Measurements from ENCODE around the gene DTNBP1. TPM values are rescaled to one million over a fixed set of nuclear protein-coding genes. Genes with fewer than 3 reads are reported as not detected.

Gene DTNBP1
- total RNA-seq, 6 donors from 2014 or later = 16.2 to 33.5 (median 21.3) TPM

GRCh38 chr6:15481390-15482291 lies 181.2 kb downstream of the DTNBP1 start:
- no peaks in the 10 kb centered on the region for H3K27me3 ChIP-seq
- H3K4me1 ChIP-seq = peaks cover 14 to 29% (median 19%) of the 10 kb centered on the region in 4 donors
- no peak overlapping the region for H3K4me3 ChIP-seq
- no peaks in the 10 kb centered on the region for H3K9me3 ChIP-seq
- no peak for TF ChIP-seq POLR2AphosphoS5 (IDR thresholded peaks at IDR 0.05)
- TF ChIP-seq EP300 (IDR thresholded peaks at IDR 0.05) = no peak
- no peak overlapping the region for H3K27ac ChIP-seq
- H3K36me3 ChIP-seq = no peaks in the 10 kb centered on the region
- 62 to 67% methylated on average over 10 of the region's 10 CpGs for WGBS, 2 donors
- no peak for ATAC-seq (ENCODE audit: low FRiP score in 2 of 2)
- no peak for DNase-seq

DNA sequence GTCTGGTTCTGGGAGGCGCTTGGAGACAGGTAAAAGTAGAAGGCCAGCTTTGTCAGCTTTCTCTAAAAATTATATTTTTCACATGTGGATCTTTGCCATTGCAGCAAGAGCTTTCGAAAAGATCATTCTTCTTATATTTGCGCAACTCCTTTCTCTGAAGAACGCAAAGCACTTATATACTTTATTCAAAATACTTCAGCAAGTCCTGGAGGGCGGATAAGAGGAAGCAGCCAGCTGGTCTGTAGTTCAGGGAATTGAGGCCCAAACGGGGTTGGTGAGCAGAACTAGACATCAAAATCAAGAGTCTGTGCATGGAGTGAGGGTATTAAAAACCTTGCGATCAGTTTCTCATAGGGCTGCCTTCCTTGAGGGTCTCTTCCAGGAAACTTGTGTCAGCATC lies 182.3 kb downstream of the DTNBP1 start:
- Histone ChIP-seq H3K9me3 (no peaks in the 10 kb centered on the region), H3K4me1 (peaks cover 22 to 36% (median 25%) of the 10 kb centered on the region in 4 donors), H3K36me3 (no peaks in the 10 kb centered on the region), H3K27ac (no peak overlapping the region), H3K4me3 (no peak overlapping the region), H3K27me3 (no peaks in the 10 kb centered on the region)
- 51 to 69% methylated on average over 7 of the region's 7 CpGs for WGBS, 2 donors
- no peak for ATAC-seq (ENCODE audit: low FRiP score in 2 of 2)
- TF ChIP-seq POLR2AphosphoS5 (IDR thresholded peaks at IDR 0.05) (no peak), EP300 (IDR thresholded peaks at IDR 0.05) (no peak), POLR2A (IDR thresholded peaks at IDR 0.05) (no peak), CTCF (IDR thresholded peaks at IDR 0.05) (no peak)
- no peak for DNase-seq

GRCh38 chr6:15479761-15480160 lies 183.1 kb downstream of the DTNBP1 start:
- Histone ChIP-seq H3K4me3 (no peak overlapping the region), H3K27ac (no peak overlapping the region), H3K9me3 (no peaks in the 10 kb centered on the region), H3K4me1 (peaks cover 22 to 36% (median 27%) of the 10 kb centered on the region in 4 donors), H3K36me3 (peaks cover 0 to 3% (median 0%) of the 10 kb centered on the region in 4 donors), H3K27me3 (no peaks in the 10 kb centered on the region)
- TF ChIP-seq POLR2AphosphoS5 (IDR thresholded peaks at IDR 0.05) = no peak
- no peak for TF ChIP-seq POLR2A (IDR thresholded peaks at IDR 0.05)
- no peak for TF ChIP-seq CTCF (IDR thresholded peaks at IDR 0.05)
- no peak for TF ChIP-seq EP300 (IDR thresholded peaks at IDR 0.05)
- ATAC-seq (ENCODE audit: low FRiP score in 2 of 2) (no peak), DNase-seq (no peak)
- 38 to 54% methylated on average over 5 of the region's 5 CpGs for WGBS, 2 donors

DNA sequence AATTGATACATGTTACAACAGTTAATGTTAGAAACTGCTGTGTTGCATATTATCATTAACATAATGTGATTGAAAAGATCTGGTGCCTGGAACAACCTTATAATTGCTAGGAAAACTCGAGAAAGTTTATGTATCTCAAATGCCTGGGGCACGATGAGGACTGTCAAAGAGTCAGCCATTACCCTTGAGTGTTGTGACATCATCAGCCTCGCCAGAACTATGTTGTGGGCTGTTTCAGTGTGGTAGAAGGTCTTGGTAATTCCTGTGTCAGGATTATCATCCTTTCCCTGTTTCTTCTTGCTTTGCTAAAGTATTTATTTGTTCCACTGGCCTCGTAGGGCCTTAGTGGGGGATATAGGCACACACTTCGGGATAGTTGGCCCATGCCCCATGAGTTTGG lies 185.1 kb downstream of the DTNBP1 start:
- TF ChIP-seq POLR2A (IDR thresholded peaks at IDR 0.05) (no peak), POLR2AphosphoS5 (IDR thresholded peaks at IDR 0.05) (no peak), EP300 (IDR thresholded peaks at IDR 0.05) (no peak), CTCF (IDR thresholded peaks at IDR 0.05) (no peak)
- no peaks in the 10 kb centered on the region for H3K27me3 ChIP-seq
- H3K36me3 ChIP-seq = peaks cover 0 to 3% (median 0%) of the 10 kb centered on the region in 4 donors
- peaks cover 25 to 46% (median 39%) of the 10 kb centered on the region in 4 donors for H3K4me1 ChIP-seq
- H3K4me3 ChIP-seq = no peak overlapping the region
- WGBS, 2 donors = 55 to 79% methylated on average over 5 of the region's 5 CpGs
- H3K9me3 ChIP-seq = no peaks in the 10 kb centered on the region
- no peak overlapping the region for H3K27ac ChIP-seq
- no peak for ATAC-seq (ENCODE audit: low FRiP score in 2 of 2)
- no peak for DNase-seq

GRCh38 chr6:15476631-15477380 lies 186.0 kb downstream of the DTNBP1 start:
- TF ChIP-seq CTCF (IDR thresholded peaks at IDR 0.05) (no peak), POLR2A (IDR thresholded peaks at IDR 0.05) (no peak), EP300 (IDR thresholded peaks at IDR 0.05) (no peak), POLR2AphosphoS5 (IDR thresholded peaks at IDR 0.05) (no peak)
- WGBS, 2 donors = 60 to 67% methylated on average over 7 of the region's 7 CpGs
- peaks cover 30 to 50% (median 42%) of the 10 kb centered on the region in 4 donors for H3K4me1 ChIP-seq

More at GRCh38 chr6:15476631-15477380, 186.0 kb downstream of the DTNBP1 start:
- Histone ChIP-seq H3K36me3 (peaks cover 0 to 3% (median 0%) of the 10 kb centered on the region in 4 donors), H3K27me3 (no peaks in the 10 kb centered on the region), H3K9me3 (no peaks in the 10 kb centered on the region), H3K4me3 (no peak overlapping the region), H3K27ac (no peak overlapping the region)
- no peak for DNase-seq
- ATAC-seq (ENCODE audit: low FRiP score in 2 of 2) = no peak
